Tongue (tissue), 2 donors: ENCODE measurements around the gene FGL2. TPM values are rescaled to one million over a fixed set of nuclear protein-coding genes. Genes with fewer than 3 reads are reported as not detected.
A peak's percentile ranks its signal among the peaks of the same experiment; 100 is the strongest.
"Not testable (repeated sequence)": the region's sequence is repeated elsewhere in the genome, so short reads cannot be mapped to it uniquely, and the experiment has no call there.

Experiments
- DNase-seq: peaks from one replicate; pipeline ENCODE4 v3.0.0-alpha.2; 2015
- total RNA-seq: library from RNA; depleted of rRNA; stranded (reverse); fragments of >200 nt; gene quantifications from one replicate; pipeline ENCODE4 v1.2.3, GENCODE V29; 2014

The FGL2 gene, protein sequence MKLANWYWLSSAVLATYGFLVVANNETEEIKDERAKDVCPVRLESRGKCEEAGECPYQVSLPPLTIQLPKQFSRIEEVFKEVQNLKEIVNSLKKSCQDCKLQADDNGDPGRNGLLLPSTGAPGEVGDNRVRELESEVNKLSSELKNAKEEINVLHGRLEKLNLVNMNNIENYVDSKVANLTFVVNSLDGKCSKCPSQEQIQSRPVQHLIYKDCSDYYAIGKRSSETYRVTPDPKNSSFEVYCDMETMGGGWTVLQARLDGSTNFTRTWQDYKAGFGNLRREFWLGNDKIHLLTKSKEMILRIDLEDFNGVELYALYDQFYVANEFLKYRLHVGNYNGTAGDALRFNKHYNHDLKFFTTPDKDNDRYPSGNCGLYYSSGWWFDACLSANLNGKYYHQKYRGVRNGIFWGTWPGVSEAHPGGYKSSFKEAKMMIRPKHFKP
- total RNA-seq = 110 TPM

DNA sequence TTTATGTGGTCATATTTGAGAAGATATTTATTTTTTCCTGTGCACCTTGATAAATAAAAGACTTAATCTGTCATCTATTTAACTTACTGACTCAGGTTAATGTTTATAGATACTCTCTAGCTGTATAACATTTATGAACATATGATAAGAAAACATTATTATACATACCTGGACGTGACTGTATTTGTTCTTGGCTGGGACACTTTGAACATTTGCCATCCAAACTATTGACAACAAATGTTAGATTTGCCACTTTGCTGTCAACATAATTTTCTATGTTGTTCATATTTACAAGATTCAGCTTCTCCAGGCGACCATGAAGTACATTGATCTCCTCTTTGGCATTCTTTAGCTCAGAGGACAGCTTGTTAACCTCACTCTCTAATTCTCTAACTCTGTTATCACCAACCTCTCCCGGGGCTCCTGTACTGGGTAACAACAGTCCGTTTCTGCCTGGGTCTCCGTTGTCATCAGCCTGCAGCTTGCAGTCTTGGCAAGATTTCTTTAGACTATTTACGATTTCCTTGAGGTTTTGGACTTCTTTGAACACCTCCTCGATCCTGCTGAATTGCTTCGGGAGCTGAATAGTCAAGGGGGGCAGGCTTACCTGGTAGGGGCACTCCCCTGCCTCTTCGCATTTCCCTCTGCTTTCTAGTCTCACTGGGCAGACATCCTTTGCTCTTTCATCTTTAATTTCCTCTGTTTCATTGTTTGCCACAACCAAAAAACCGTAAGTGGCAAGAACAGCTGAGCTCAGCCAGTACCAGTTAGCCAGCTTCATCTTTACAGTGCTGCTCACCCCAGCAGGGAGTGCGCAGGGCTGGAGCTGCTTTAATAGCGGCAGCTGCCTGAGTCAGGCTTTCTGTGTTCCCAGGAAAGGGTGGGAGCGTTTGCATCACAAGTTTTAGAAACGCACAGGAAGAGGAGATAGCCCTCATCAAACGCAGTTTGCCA is at the start of gene FGL2:
Gene FGL2, minus strand, starts transcription at position 807 of the 954 bp plus-strand sequence. Its CDS starts 26 bp downstream, at position 781.
- DNase-seq = peak; percentile 88

DNA sequence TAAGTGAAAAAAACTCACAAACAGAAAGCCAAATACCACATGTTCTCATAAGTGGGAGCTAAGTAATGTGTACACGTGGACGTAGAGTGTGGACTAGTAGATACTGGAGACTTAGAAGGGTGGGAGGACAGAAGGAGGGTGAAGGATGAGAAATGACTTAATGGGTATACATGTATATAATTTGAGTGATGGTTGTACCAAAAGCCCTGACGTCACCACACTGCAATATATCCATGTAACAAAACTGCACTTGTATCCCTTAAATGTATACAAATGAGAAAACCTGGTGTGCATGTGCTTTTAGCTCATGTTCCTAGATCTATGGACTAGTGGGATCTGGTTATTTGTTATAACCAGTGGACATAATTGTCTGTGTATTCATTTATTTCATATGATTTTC is 48.5 kb upstream of the FGL2 start:
- no peak for DNase-seq

DNA sequence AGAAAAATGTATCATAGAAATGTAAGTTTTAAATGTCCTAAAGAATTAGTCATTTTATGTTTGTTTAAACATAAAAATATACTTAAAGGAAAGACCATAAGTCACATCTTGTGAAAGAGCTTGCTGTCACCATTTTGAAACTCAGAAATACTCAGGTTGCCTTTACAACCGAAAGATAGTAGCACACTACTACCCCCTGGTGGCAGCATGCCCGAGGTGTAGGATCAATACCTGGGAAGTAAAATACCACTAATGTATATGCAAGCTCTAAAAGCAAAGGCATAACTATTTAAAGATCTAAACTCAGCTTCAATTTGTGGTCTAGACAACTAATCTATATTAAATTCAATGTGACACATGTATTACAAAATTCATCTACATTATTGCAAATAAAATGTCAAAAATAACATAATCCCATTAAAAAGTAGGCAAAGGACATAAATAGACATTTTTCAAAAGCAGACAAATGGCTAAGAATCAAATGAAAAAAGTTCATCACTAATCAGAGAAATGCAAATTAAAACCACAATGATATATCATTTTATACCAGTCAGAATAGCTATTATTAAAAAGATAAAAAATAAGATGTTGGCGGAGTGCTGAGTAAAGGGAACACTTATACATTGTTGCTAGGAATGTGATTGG is 47.7 kb upstream of the FGL2 start:
- DNase-seq = peak; percentile 61

DNA sequence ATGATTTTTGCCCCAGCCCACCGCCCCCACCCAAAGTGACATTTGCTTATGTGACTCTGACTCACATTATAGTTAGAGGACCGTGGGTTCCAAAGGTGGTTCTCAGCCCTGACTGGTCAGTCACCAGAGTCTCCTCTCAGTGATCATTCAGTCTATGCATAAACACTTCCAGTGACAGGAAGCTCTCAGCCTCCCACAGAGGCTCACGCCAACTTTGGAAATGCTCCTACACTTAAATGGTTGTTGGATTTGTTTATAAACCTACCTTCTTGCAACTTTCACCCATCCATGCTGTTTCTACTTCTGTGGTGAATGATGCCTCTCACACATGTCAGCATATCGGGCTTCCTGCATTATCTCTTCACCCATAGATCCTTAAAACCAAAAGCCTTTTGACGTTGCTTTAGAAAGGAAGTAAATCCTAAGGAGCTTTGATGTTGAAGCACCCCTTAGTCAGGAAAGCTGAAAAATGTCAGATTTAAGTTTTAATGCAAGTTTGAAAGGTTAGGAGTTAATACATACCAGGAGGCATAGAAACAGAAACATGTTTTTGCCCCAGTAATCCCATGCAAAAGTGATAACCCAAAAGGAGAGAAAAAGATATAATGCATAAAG is 46.5 kb upstream of the FGL2 start:
- no peak for DNase-seq

DNA sequence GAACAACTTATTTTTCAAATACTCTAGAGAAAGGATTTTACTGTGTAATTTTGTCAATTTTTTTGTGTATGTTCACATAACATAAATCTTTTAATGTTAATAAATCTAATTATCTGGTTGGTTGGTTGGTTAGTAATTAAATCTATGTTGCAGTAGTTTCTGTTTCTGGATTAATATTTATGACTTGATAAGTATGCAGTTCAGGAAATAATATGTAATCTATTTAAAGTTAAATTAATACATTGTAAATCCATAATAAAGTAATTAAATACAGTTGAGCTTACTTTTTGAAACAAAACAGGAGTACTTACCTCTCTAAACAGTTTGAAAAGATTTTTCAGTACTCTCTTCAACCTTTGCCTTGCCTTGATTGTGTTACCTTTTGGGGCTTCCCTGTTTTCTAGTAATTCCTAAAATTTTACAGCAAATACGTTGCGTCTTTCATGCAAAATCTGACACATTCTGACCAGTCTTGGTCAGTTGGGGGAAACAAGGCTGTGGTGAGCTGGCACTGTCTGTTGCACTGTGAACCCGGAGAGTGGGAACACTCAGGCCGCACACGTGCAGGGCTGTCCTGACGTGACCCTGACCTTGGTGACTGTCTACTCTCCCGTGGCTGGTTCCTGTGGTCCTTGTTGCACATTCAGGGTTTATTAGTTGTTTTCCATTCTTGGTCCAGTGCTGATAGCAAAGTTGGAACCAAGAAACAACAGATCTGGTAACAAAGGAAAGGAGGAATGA is 45.6 kb upstream of the FGL2 start:
- no peak for DNase-seq

DNA sequence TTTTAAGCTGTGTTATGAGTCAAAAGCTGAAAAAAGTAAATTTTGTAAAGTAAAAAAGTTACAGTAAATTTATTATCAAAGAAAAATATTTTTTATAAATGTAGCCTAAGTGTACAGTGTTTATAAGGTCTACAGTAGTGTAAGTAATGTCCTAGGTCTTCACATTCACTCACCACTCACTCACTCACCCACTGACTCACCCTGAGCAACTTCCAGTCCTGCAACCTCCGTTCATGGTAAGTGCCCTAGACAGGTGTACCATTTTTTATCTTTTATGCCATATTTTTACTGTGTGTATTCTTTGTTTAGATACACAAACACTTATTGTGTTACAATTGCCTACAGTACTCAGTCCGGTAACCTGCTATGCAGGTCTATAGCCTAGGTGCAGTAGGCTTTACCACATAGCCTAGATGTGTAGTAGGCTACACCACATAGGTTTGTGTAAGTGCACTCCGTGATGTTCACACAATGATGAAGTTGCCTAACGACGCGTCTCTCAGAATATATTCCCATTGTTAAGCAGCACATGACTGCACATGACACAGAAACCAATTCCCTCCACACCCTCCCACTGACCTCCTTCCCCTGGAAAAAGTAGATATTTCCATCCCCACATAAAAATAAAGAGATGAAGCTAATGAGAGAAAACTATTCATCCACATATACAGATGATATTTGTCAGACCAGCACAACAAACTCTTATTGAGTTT is 44.8 kb upstream of the FGL2 start:
- DNase-seq = no peak

DNA sequence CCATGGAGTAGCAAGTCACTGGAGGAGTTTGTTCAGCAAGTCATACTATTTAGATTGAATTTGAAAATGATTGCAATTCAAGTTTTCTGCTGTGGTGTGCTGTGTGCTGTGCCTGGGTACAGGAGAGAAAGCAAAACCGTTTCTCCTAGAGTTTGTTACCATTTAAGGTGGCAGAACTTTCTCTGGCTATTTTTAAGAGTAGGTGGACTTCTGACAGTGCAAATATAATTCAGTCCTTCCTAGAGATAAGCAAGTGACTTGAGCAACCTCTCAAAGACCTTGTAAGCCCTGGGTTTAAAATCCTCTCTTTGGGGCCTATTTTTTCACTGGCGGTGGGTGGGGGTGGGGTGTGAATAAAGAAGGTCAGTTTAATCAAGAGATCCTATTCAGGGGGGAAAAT is 42.9 kb upstream of the FGL2 start:
- DNase-seq = no peak

DNA sequence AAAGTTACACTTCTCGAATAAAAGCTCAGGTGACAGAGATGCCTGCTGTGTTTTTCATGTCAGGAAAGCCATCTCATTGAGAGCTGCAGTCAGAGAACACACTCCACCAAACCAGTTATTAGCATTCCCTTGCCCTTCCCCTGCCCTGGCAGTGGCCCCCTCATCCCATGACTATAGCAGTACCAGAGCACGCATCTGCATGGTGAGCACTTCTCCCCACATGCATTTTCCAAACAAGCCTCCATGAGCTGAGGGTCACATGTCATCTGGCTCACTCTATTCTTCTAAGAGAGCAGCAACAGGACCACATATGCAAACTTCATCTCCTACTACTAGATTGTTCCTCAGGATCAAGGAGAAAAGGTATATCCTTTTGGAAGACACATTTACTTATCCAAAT is 42.4 kb upstream of the FGL2 start:
- no peak for DNase-seq

DNA sequence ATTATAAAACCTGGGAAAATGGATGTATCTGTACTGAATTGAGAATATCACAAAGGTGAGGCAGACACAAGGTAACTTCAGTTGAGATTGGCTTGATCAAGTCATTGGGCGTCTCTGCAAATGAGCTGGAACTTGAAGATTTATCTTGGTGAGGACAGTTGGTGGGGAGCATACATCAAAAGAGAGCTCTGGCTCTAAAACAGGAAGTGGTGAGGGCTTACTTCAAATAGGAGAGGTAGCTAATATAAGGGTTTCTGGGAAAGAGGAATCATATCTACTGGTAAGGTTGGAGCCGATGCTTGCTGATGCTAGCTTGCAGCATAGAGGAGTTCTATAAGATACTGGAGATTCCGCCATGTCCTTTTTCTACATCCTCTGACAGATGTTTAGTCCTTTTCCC is 39.9 kb upstream of the FGL2 start:
- DNase-seq = no peak

DNA sequence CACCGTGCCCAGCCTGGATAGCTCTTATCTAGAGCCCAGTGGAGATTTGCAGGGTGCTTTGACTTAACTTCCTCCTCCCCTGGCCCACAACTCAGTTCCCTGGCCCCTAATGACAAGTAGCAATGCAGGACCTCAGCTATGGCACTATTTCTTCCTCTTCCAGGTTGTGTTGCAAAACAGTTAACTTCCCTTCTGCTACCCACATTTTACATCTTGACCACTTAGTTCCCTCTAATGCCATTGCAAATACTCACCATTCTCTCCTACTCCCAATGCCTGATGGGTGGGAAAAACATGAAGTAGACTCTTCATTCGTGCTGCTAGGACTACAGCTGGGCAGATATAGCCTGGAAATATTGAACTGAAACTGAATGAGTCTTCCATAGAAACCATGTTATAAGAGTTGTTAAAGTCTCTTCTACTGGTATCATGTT is 39.1 kb upstream of the FGL2 start:
- peak; percentile 10 for DNase-seq

DNA sequence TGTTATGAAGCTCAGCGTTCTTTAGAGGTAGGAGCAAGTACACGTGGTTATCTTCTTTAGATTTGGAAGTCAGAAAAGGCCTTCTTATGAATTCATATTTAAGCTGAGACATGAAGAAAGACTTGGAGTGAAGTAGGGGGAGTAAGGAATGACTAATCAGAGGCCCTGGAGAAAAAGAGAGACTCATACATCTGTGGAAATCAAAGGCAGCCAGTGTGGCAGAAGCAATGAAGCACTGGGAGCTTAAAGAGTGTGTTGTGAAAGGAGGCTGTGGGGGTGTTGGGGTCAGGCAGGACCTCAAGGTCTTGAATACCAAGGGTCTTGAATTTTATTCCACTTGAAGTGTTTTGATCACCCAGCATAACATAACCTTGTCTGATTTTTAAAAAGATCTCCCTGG is 35.7 kb upstream of the FGL2 start:
- no peak for DNase-seq

DNA sequence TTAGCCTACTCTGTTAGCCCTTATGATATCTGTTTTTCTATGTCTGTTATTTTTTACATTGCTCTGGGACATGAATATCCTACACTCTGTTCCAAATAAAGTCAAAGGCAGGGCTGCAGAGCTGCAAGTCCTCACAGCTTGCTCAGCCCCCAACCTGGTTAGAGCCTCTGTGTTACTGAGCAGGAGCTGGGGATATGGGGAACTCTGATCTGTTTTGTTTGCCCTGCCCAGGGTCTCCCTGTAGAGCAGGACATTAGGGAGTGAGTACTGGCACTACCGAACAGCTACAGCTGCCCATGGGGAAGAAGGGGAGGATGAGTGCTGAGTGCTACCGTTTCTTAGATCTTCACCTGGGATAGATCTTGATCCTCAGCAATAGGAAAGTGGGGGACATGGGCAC is 32.8 kb upstream of the FGL2 start:
- DNase-seq = no peak

DNA sequence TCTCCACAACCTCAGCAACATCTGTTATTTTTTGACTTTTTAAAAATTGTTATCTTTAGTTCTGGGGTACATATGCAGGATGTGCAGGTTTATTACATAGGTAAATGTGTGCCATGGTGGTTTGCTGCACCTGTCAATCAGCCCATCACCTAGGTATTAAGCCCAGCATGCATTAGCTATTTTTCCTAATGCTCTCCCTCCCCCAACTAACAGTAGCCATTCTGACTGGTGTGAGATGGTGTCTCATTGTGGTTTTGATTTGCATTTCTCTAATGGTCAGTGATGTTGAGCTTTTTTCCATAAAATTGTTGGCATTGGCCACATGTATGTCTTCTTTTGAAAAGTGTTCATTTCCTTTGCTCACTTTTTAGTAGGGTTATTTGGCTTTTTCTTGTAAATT is 29.2 kb upstream of the FGL2 start:
- not testable (repeated sequence) for DNase-seq

DNA sequence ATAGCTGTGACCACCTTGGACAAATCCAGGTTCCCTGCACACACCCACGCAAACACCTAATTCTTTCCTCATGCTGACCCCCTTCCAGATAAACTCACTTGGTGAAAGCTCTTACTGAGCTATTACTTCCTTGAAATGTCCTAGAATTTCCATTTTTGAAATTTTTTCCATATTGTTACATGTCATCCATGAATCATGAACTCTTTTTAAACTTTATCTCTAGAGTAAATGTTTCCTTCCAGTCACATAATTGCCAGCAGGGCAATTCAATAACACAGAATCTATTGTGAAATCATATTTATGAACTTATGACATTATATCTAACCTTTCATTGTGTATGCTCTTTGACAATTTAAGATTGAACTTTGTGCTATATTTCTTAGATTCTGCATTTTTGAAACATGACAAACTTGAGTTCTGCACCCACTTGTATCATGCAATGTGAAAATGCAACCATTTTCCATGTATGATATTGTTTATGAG is 26.8 kb upstream of the FGL2 start:
- no peak for DNase-seq

DNA sequence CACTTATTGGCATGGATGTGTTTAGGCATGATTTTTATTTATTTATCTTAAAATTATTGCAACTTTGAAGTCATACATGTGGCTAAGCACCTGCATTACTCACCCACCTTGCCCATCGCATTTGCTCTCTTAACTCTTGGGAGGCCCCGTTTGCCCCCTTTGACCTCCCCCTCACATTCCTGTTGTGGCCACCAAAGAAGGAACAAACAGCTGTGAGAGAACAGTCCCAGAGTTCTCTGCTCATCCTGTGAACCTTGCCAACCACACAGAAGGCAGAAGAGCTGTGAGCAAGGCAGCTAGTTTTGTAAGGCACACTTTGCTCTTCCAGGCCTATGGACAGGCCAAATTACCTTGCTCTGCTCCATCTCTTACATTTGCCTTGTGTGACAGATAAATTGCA is 23.6 kb upstream of the FGL2 start:
- no peak for DNase-seq

DNA sequence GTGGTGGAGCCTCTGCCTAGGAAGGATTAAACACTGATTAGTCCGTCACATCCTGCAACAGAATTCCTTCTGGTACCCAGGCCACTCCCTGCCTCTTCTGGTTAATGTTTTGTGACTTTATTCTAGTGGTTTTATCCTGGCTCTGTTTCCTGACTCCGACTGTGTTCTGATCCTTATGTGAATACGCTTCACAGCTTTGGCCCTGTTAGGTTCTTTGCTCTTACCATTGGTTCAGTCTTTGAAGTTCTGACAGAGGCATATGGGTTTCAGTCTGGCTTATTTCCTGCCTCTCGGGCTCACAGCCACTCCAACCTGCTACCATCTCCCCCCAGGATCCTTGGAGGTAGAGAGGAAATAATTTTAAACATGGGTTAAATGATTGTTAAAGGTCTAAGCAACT is 23.2 kb upstream of the FGL2 start:
- no peak for DNase-seq

DNA sequence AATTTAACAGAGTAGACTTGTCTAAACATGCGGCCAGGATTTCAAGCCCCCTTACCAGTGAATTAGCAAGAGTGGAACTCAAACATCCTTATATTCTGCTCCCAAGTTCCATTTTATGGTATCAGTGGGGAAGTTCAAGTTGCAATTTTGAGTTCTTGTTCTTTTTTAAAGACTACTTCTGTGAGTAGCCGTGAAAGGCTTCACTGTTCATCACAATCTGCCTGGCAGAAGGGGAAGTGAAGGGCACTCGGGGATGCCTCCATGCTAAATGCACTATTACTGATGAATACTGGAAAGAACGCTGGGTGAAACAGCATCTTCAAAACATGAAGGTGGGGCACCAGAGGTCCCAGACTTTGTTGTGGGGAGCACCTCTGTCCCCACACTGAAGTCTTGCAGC is 22.4 kb upstream of the FGL2 start:
- DNase-seq = no peak

DNA sequence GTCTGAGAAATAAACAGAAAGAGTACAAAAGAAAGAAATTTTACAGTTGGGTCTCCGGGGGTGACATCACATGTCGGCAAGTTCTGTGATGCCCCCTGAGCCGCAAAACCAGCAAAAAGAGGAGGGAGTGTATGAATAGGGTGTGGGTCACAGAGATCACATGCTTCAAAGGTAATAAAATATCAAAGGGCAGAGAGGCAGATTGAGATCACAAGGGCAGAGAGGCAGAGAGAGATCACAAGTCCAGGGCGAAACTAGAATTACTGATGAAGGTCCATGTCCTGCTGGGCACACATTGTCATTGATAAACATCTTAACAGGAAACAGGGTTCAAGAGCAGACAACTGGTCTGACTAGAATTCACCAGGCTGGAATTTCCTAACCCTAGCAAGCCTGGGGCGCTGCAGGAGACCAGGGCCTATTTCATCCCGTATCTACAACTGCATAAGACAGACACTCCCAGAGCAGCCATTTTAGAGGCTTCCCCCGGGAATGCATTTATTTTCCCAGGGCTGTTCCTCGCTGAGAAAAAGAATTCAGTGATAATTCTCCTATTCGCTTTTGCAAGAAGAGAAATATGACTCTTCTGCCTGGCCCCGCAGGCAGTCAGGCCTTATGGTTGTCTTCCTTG is 20.2 kb upstream of the FGL2 start:
- DNase-seq = not testable (repeated sequence)

DNA sequence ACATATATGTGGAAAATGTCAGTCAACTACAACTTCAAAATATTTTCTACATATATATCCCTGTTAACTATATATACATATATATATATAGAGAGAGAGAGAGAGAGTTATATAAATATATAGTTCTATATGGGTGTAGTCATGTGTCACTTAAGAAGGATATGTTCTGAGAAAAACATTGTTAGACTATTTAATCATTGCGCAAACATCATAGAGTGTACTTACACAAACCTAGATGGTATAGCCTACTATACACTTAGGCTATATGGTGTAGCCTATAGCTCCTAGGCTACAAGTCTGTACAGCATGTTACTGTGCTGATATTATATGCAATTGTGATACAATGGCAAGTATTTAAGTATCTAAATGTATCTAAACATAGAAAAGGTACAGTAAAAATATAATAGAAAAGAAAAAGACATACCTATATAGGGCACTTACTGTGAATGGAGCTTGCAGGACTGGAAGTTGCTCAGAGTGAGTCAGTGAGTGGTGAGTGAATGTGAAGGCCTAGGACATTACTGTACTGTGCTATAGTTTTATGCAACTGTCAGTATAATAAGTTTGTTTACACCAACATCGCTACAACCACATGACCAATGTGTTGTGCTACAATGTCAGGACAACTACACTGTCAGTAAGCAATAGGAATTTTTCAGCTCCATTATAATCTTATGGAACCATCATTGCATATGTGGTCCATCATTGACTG is 18.0 kb upstream of the FGL2 start:
- DNase-seq = no peak
